ENCODE results near the gene CDKL4.

Gene CDKL4

GRCh38 chr2:39232141-39232540 is 11.6 kb downstream of the CDKL4 start:
- Histone ChIP-seq H3K27me3 (ENCODE audit: control insufficient read depth, insufficient read depth, low read length) (no peaks in the 10 kb centered on the region), H3K9ac (ENCODE audit: low read depth, low read length) (no peak overlapping the region), H3K4me3 (ENCODE audit: low read depth, low read length) (no peak overlapping the region), H3K9me3 (ENCODE audit: control insufficient read depth, insufficient read depth, low read length) (peaks cover 10% of the 10 kb centered on the region; the same call in 1 of the 2 replicates), H3K36me3 (ENCODE audit: control insufficient read depth, insufficient read depth, low read length) (no peaks in the 10 kb centered on the region), H3K4me1 (ENCODE audit: control insufficient read depth, insufficient read depth, low read length) (peaks cover 37% of the 10 kb centered on the region), H3K27ac (ENCODE audit: low read depth, low read length) (no peak overlapping the region)

- H3K9me3 ChIP-seq (ENCODE audit: control insufficient read depth, insufficient read depth, low read length): no peaks in the 10 kb centered on the region
- peak overlapping the region; percentile 11 for H3K27ac ChIP-seq (ENCODE audit: low read depth, low read length)
- peaks cover 40% of the 10 kb centered on the region for H3K4me1 ChIP-seq (ENCODE audit: control insufficient read depth, insufficient read depth, low read length)
- H3K27me3 ChIP-seq (ENCODE audit: control insufficient read depth, insufficient read depth, low read length): no peaks in the 10 kb centered on the region
- H3K4me3 ChIP-seq (ENCODE audit: low read depth, low read length): peak overlapping the region; percentile 47
- no peaks in the 10 kb centered on the region for H3K36me3 ChIP-seq (ENCODE audit: control insufficient read depth, insufficient read depth, low read length)
- no peak overlapping the region; the same call in 1 of the 2 replicates for H3K9ac ChIP-seq (ENCODE audit: low read depth, low read length)
Measured at GRCh38 chr2:39228413-39229209, 15.2 kb downstream of the CDKL4 start.

GRCh38 chr2:39227628-39228412 is 15.9 kb downstream of the CDKL4 start:
- peak overlapping the region; percentile 47 for H3K4me3 ChIP-seq (ENCODE audit: low read depth, low read length)
- H3K9me3 ChIP-seq (ENCODE audit: control insufficient read depth, insufficient read depth, low read length): no peaks in the 10 kb centered on the region
- H3K27me3 ChIP-seq (ENCODE audit: control insufficient read depth, insufficient read depth, low read length): no peaks in the 10 kb centered on the region
- no peaks in the 10 kb centered on the region for H3K36me3 ChIP-seq (ENCODE audit: control insufficient read depth, insufficient read depth, low read length)
- peak overlapping the region; percentile 11 for H3K27ac ChIP-seq (ENCODE audit: low read depth, low read length)
- peaks cover 36% of the 10 kb centered on the region for H3K4me1 ChIP-seq (ENCODE audit: control insufficient read depth, insufficient read depth, low read length)
- no peak overlapping the region for H3K9ac ChIP-seq (ENCODE audit: low read depth, low read length)

GRCh38 chr2:39225567-39225966 is 18.2 kb downstream of the CDKL4 start:
- Histone ChIP-seq H3K36me3 (ENCODE audit: control insufficient read depth, insufficient read depth, low read length) (no peaks in the 10 kb centered on the region), H3K27me3 (ENCODE audit: control insufficient read depth, insufficient read depth, low read length) (no peaks in the 10 kb centered on the region), H3K27ac (ENCODE audit: low read depth, low read length) (no peak overlapping the region), H3K9ac (ENCODE audit: low read depth, low read length) (no peak overlapping the region), H3K9me3 (ENCODE audit: control insufficient read depth, insufficient read depth, low read length) (no peaks in the 10 kb centered on the region), H3K4me3 (ENCODE audit: low read depth, low read length) (no peak overlapping the region), H3K4me1 (ENCODE audit: control insufficient read depth, insufficient read depth, low read length) (peaks cover 29% of the 10 kb centered on the region)

GRCh38 chr2:39223909-39224308 is 19.9 kb downstream of the CDKL4 start:
- no peak overlapping the region for H3K27ac ChIP-seq (ENCODE audit: low read depth, low read length)
- H3K4me1 ChIP-seq (ENCODE audit: control insufficient read depth, insufficient read depth, low read length): peaks cover 27% of the 10 kb centered on the region

GRCh38 chr2:39221459-39221858 is 22.3 kb downstream of the CDKL4 start:
- Histone ChIP-seq H3K4me3 (ENCODE audit: low read depth, low read length) (no peak overlapping the region), H3K27ac (ENCODE audit: low read depth, low read length) (no peak overlapping the region), H3K9me3 (ENCODE audit: control insufficient read depth, insufficient read depth, low read length) (no peaks in the 10 kb centered on the region), H3K36me3 (ENCODE audit: control insufficient read depth, insufficient read depth, low read length) (no peaks in the 10 kb centered on the region), H3K4me1 (ENCODE audit: control insufficient read depth, insufficient read depth, low read length) (peaks cover 11% of the 10 kb centered on the region), H3K27me3 (ENCODE audit: control insufficient read depth, insufficient read depth, low read length) (no peaks in the 10 kb centered on the region), H3K9ac (ENCODE audit: low read depth, low read length) (no peak overlapping the region)

More at GRCh38 chr2:39223909-39224308, 19.9 kb downstream of the CDKL4 start:
- H3K9ac ChIP-seq (ENCODE audit: low read depth, low read length): no peak overlapping the region
- no peaks in the 10 kb centered on the region for H3K27me3 ChIP-seq (ENCODE audit: control insufficient read depth, insufficient read depth, low read length)
- H3K36me3 ChIP-seq (ENCODE audit: control insufficient read depth, insufficient read depth, low read length): no peaks in the 10 kb centered on the region
- no peak overlapping the region for H3K4me3 ChIP-seq (ENCODE audit: low read depth, low read length)
- no peaks in the 10 kb centered on the region for H3K9me3 ChIP-seq (ENCODE audit: control insufficient read depth, insufficient read depth, low read length)

GRCh38 chr2:39220136-39220535 is 23.6 kb downstream of the CDKL4 start:
- H3K4me1 ChIP-seq (ENCODE audit: control insufficient read depth, insufficient read depth, low read length): peaks cover 9% of the 10 kb centered on the region
- H3K9me3 ChIP-seq (ENCODE audit: control insufficient read depth, insufficient read depth, low read length): no peaks in the 10 kb centered on the region
- no peak overlapping the region for H3K4me3 ChIP-seq (ENCODE audit: low read depth, low read length)
- no peak overlapping the region for H3K27ac ChIP-seq (ENCODE audit: low read depth, low read length)
- H3K9ac ChIP-seq (ENCODE audit: low read depth, low read length): no peak overlapping the region
- no peaks in the 10 kb centered on the region for H3K36me3 ChIP-seq (ENCODE audit: control insufficient read depth, insufficient read depth, low read length)
- no peaks in the 10 kb centered on the region for H3K27me3 ChIP-seq (ENCODE audit: control insufficient read depth, insufficient read depth, low read length)

GRCh38 chr2:39218391-39218790 is 25.4 kb downstream of the CDKL4 start:
- Histone ChIP-seq H3K4me3 (ENCODE audit: low read depth, low read length) (no peak overlapping the region), H3K27me3 (ENCODE audit: control insufficient read depth, insufficient read depth, low read length) (no peaks in the 10 kb centered on the region), H3K27ac (ENCODE audit: low read depth, low read length) (no peak overlapping the region), H3K9ac (ENCODE audit: low read depth, low read length) (no peak overlapping the region), H3K36me3 (ENCODE audit: control insufficient read depth, insufficient read depth, low read length) (no peaks in the 10 kb centered on the region), H3K9me3 (ENCODE audit: control insufficient read depth, insufficient read depth, low read length) (no peaks in the 10 kb centered on the region), H3K4me1 (ENCODE audit: control insufficient read depth, insufficient read depth, low read length) (peaks cover 9% of the 10 kb centered on the region)

- Histone ChIP-seq H3K9me3 (ENCODE audit: control insufficient read depth, insufficient read depth, low read length) (no peaks in the 10 kb centered on the region), H3K4me1 (ENCODE audit: control insufficient read depth, insufficient read depth, low read length) (peaks cover 9% of the 10 kb centered on the region), H3K27ac (ENCODE audit: low read depth, low read length) (no peak overlapping the region), H3K9ac (ENCODE audit: low read depth, low read length) (no peak overlapping the region), H3K36me3 (ENCODE audit: control insufficient read depth, insufficient read depth, low read length) (no peaks in the 10 kb centered on the region), H3K4me3 (ENCODE audit: low read depth, low read length) (no peak overlapping the region), H3K27me3 (ENCODE audit: control insufficient read depth, insufficient read depth, low read length) (no peaks in the 10 kb centered on the region)
Measured at GRCh38 chr2:39217192-39217550, 26.6 kb downstream of the CDKL4 start.

- no peaks in the 10 kb centered on the region for H3K9me3 ChIP-seq (ENCODE audit: control insufficient read depth, insufficient read depth, low read length)
- no peaks in the 10 kb centered on the region for H3K36me3 ChIP-seq (ENCODE audit: control insufficient read depth, insufficient read depth, low read length)
- H3K27me3 ChIP-seq (ENCODE audit: control insufficient read depth, insufficient read depth, low read length): no peaks in the 10 kb centered on the region
- peaks cover 8% of the 10 kb centered on the region for H3K4me1 ChIP-seq (ENCODE audit: control insufficient read depth, insufficient read depth, low read length)
- H3K9ac ChIP-seq (ENCODE audit: low read depth, low read length): no peak overlapping the region
- no peak overlapping the region for H3K4me3 ChIP-seq (ENCODE audit: low read depth, low read length)
- no peak overlapping the region for H3K27ac ChIP-seq (ENCODE audit: low read depth, low read length)
Measured at GRCh38 chr2:39216346-39217191, 27.2 kb downstream of the CDKL4 start.

All from HUES48 (cell line).